Colonic mucosa (tissue), 4 donors: ENCODE data around the gene DOCK10. TPM values are rescaled to one million over a fixed set of nuclear protein-coding genes. Genes with fewer than 3 reads are reported as not detected.

ENCODE experiments used
- DNase-seq: peaks from one replicate; pipeline ENCODE4 v3.0.0-alpha.2; 2020
- H3K27ac ChIP-seq: fragments of 200-600 bp; one replicate; pipeline ENCODE4 v1.8.0; 2021
- H3K27me3 ChIP-seq: fragments of 200-600 bp; one replicate; pipeline ENCODE4 v1.8.0; 2021
- H3K36me3 ChIP-seq: fragments of 200-600 bp; one replicate; pipeline ENCODE4 v1.8.0; 2021
- H3K4me1 ChIP-seq: fragments of 200-600 bp; one replicate; pipeline ENCODE4 v1.8.0; 2021; ENCODE audit warnings: mild to moderate bottlenecking
- H3K4me3 ChIP-seq: fragments of 200-600 bp; one replicate; pipeline ENCODE4 v1.8.0; 2021
- H3K9ac ChIP-seq, 2 donors: one replicate each; pipeline ENCODE4 v1.7.0; 2013; ENCODE audit warnings: control low read depth in 2 of 2, low read depth in 2 of 2, low read length in 2 of 2
- H3K9me3 ChIP-seq: fragments of 200-600 bp; one replicate; pipeline ENCODE4 v1.8.0; 2021
- CTCF ChIP-seq: fragments of 200-600 bp; IDR thresholded peaks from one replicate; pipeline ENCODE4 v1.8.0; 2022; ENCODE audit warnings: antibody characterized with exemption, mild to moderate bottlenecking
- intact Hi-C: fragments of 100-400 bp; cut with DNase I; formaldehyde crosslinking; loops from one replicate; pipeline ENCODE4 v1.14.1; 2022
- total RNA-seq, 2 donors: library from RNA; stranded (reverse); fragmentation: NEBNext Ultra II Directional in 1 of 2; extraction: Animal tissue kit (Norgen Biotek cat#: 25700) in 1 of 2; gene quantifications; one replicate each; pipeline ENCODE4 v1.2.1, GENCODE V29; 2021
- donor health status: healthy.
- donor health status: DM: no; HTN: no; CAD: no.
- donor health status: DM: no; HTN: no; CAD: no.

DOCK10 gene
- total RNA-seq, 2 donors from 2014 or later: 13.5 to 17.4 TPM

GRCh38 chr2:224887141-224887540, 155.1 kb downstream of the DOCK10 start:
- no peaks in the 10 kb centered on the region for H3K4me1 ChIP-seq
- H3K9me3 ChIP-seq: no peaks in the 10 kb centered on the region
- H3K27me3 ChIP-seq: no peaks in the 10 kb centered on the region
- H3K4me3 ChIP-seq: no peak overlapping the region
- no peaks in the 10 kb centered on the region for H3K36me3 ChIP-seq
- no peak overlapping the region for H3K9ac ChIP-seq
- no peak for DNase-seq
- no peak overlapping the region for H3K27ac ChIP-seq
- intact Hi-C loops: no loop called here
- TF ChIP-seq CTCF: no peak

- H3K9me3 ChIP-seq: no peaks in the 10 kb centered on the region
- H3K36me3 ChIP-seq: no peaks in the 10 kb centered on the region
- no peak overlapping the region for H3K9ac ChIP-seq
- intact Hi-C loops: no loop called here
- no peak overlapping the region for H3K4me3 ChIP-seq
- no peaks in the 10 kb centered on the region for H3K4me1 ChIP-seq
- no peak for DNase-seq
- TF ChIP-seq CTCF: no peak
- H3K27me3 ChIP-seq: no peaks in the 10 kb centered on the region
- no peak overlapping the region for H3K27ac ChIP-seq
These were observed 156.3 kb downstream of the DOCK10 start for GRCh38 chr2:224885836-224886547.

DNA sequence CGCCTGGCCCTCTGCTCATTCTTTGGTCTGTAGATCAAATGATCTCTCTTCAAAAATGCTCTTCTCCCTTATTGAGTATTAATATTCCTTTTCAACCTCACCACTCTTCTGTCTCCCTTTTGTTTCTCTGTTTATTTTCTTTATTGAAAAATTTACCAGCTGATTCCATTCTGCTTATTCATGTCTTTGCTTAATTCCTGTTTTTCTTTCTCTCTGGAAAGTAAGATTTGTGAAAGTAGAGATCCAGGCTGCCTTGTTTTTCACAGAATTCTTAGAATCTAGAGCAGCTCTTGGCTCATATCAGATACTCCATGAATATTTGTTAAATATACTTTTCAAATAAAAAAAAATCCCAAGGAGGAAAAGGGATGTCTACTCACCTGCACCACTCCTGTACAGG, 157.0 kb downstream of the DOCK10 start:
- TF ChIP-seq CTCF: no peak
- Histone ChIP-seq H3K4me1 (no peaks in the 10 kb centered on the region), H3K9ac (no peak overlapping the region), H3K27ac (no peak overlapping the region), H3K36me3 (no peaks in the 10 kb centered on the region), H3K4me3 (no peak overlapping the region), H3K27me3 (no peaks in the 10 kb centered on the region), H3K9me3 (no peaks in the 10 kb centered on the region)
- DNase-seq: no peak
- intact Hi-C loops: no loop called here

- no peaks in the 10 kb centered on the region for H3K27me3 ChIP-seq
- intact Hi-C loops: no loop called here
- H3K9ac ChIP-seq: no peak overlapping the region
- H3K27ac ChIP-seq: no peak overlapping the region
- H3K4me3 ChIP-seq: no peak overlapping the region
- no peaks in the 10 kb centered on the region for H3K9me3 ChIP-seq
- H3K4me1 ChIP-seq: no peaks in the 10 kb centered on the region
- H3K36me3 ChIP-seq: no peaks in the 10 kb centered on the region
- DNase-seq: no peak
- TF ChIP-seq CTCF: no peak
These were observed 158.1 kb downstream of the DOCK10 start for GRCh38 chr2:224884188-224884587.

- Histone ChIP-seq H3K36me3 (no peaks in the 10 kb centered on the region), H3K27me3 (no peaks in the 10 kb centered on the region), H3K27ac (no peak overlapping the region), H3K9ac (no peak overlapping the region), H3K4me1 (no peaks in the 10 kb centered on the region), H3K4me3 (no peak overlapping the region), H3K9me3 (no peaks in the 10 kb centered on the region)
- TF ChIP-seq CTCF: no peak
- no peak for DNase-seq
- intact Hi-C loops: no loop called here
These were observed 158.6 kb downstream of the DOCK10 start for GRCh38 chr2:224883700-224884099.
